ENCODE results near the gene TPPP3. TPM values are rescaled to one million over a fixed set of nuclear protein-coding genes. Genes with fewer than 3 reads are reported as not detected.

TPPP3 gene
- total RNA-seq, 1 experiment from 2014 or later: not detected

GRCh38 chr16:67413978-67414911 lies 20.9 kb upstream of the TPPP3 start:
- H3K4me3 ChIP-seq: no peak overlapping the region

GRCh38 chr16:67412294-67412693 lies 19.0 kb upstream of the TPPP3 start:
- no peaks in the 10 kb centered on the region for H3K9me3 ChIP-seq
- DNase-seq: no peak
- no peak overlapping the region for H3K4me3 ChIP-seq

More at GRCh38 chr16:67413978-67414911, 20.9 kb upstream of the TPPP3 start:
- Histone ChIP-seq H3K27me3 (no peaks in the 10 kb centered on the region), H3K36me3 (no peaks in the 10 kb centered on the region), H3K9me3 (no peaks in the 10 kb centered on the region)
- no peak for DNase-seq

GRCh38 chr16:67411339-67411738 lies 18.0 kb upstream of the TPPP3 start:
- Histone ChIP-seq H3K9me3 (no peaks in the 10 kb centered on the region), H3K4me3 (no peak overlapping the region), H3K36me3 (no peaks in the 10 kb centered on the region), H3K27me3 (no peaks in the 10 kb centered on the region)
- DNase-seq: no peak

More at GRCh38 chr16:67412294-67412693, 19.0 kb upstream of the TPPP3 start:
- H3K36me3 ChIP-seq: no peaks in the 10 kb centered on the region
- no peaks in the 10 kb centered on the region for H3K27me3 ChIP-seq

GRCh38 chr16:67409631-67410030 lies 16.3 kb upstream of the TPPP3 start:
- DNase-seq: no peak
- no peaks in the 10 kb centered on the region for H3K9me3 ChIP-seq
- no peaks in the 10 kb centered on the region for H3K36me3 ChIP-seq
- H3K4me3 ChIP-seq: no peak overlapping the region
- H3K27me3 ChIP-seq: no peaks in the 10 kb centered on the region

GRCh38 chr16:67407788-67408452 lies 14.6 kb upstream of the TPPP3 start:
- H3K27me3 ChIP-seq: no peaks in the 10 kb centered on the region
- DNase-seq: no peak

GRCh38 chr16:67407176-67407787 lies 14.0 kb upstream of the TPPP3 start:
- Histone ChIP-seq H3K27me3 (no peaks in the 10 kb centered on the region), H3K4me3 (no peak overlapping the region), H3K9me3 (no peaks in the 10 kb centered on the region), H3K36me3 (no peaks in the 10 kb centered on the region)
- DNase-seq: peak; percentile 19

More at GRCh38 chr16:67407788-67408452, 14.6 kb upstream of the TPPP3 start:
- no peaks in the 10 kb centered on the region for H3K9me3 ChIP-seq
- H3K36me3 ChIP-seq: no peaks in the 10 kb centered on the region
- H3K4me3 ChIP-seq: no peak overlapping the region

- Histone ChIP-seq H3K27me3 (no peaks in the 10 kb centered on the region), H3K4me3 (no peak overlapping the region), H3K9me3 (no peaks in the 10 kb centered on the region), H3K36me3 (no peaks in the 10 kb centered on the region)
- peak; percentile 69 for DNase-seq
Measured at GRCh38 chr16:67406111-67406971, 13.0 kb upstream of the TPPP3 start.

- H3K36me3 ChIP-seq: no peaks in the 10 kb centered on the region
- H3K9me3 ChIP-seq: no peaks in the 10 kb centered on the region
- DNase-seq: no peak
- H3K4me3 ChIP-seq: no peak overlapping the region
- no peaks in the 10 kb centered on the region for H3K27me3 ChIP-seq
Measured at GRCh38 chr16:67405336-67405735, 12.0 kb upstream of the TPPP3 start.

- no peak for DNase-seq
- no peaks in the 10 kb centered on the region for H3K9me3 ChIP-seq
- H3K27me3 ChIP-seq: no peaks in the 10 kb centered on the region
- H3K36me3 ChIP-seq: no peaks in the 10 kb centered on the region
- H3K4me3 ChIP-seq: no peak overlapping the region
Measured at GRCh38 chr16:67404740-67405226, 11.5 kb upstream of the TPPP3 start.

GRCh38 chr16:67403976-67404555 lies 10.8 kb upstream of the TPPP3 start:
- no peak for DNase-seq
- H3K4me3 ChIP-seq: no peak overlapping the region
- no peaks in the 10 kb centered on the region for H3K9me3 ChIP-seq
- no peaks in the 10 kb centered on the region for H3K36me3 ChIP-seq
- H3K27me3 ChIP-seq: no peaks in the 10 kb centered on the region

GRCh38 chr16:67400901-67401300 lies 7.6 kb upstream of the TPPP3 start:
- Histone ChIP-seq H3K27me3 (no peaks in the 10 kb centered on the region), H3K36me3 (no peaks in the 10 kb centered on the region), H3K4me3 (no peak overlapping the region), H3K9me3 (no peaks in the 10 kb centered on the region)
- DNase-seq: no peak

- H3K9me3 ChIP-seq: no peaks in the 10 kb centered on the region
- no peak for DNase-seq
- no peak overlapping the region for H3K4me3 ChIP-seq
- H3K36me3 ChIP-seq: no peaks in the 10 kb centered on the region
- H3K27me3 ChIP-seq: no peaks in the 10 kb centered on the region
Measured at GRCh38 chr16:67399749-67400704, 6.7 kb upstream of the TPPP3 start.

- Histone ChIP-seq H3K4me3 (no peak overlapping the region), H3K27me3 (no peaks in the 10 kb centered on the region), H3K9me3 (no peaks in the 10 kb centered on the region), H3K36me3 (no peaks in the 10 kb centered on the region)
- no peak for DNase-seq
Measured at GRCh38 chr16:67399218-67399733, 6.0 kb upstream of the TPPP3 start.

GRCh38 chr16:67398546-67399217 lies 5.4 kb upstream of the TPPP3 start:
- Histone ChIP-seq H3K9me3 (no peaks in the 10 kb centered on the region), H3K36me3 (no peaks in the 10 kb centered on the region), H3K27me3 (no peaks in the 10 kb centered on the region), H3K4me3 (no peak overlapping the region)
- DNase-seq: no peak
